IMR-90 (cell line): ENCODE data around the gene HIF1AN. TPM values are rescaled to one million over a fixed set of nuclear protein-coding genes. Genes with fewer than 3 reads are reported as not detected.

Source experiments
- ATAC-seq: fragments of 200-7000 bp; cut with Tn5 transposase; 2 replicates; pipeline ENCODE4 v1.9.1; 2020; ENCODE audit warnings: low read depth, mild to moderate bottlenecking, moderate library complexity
- BruUV-seq: library from RNA; stranded (reverse); fragments of 400-500 nt; replicated peaks from 2 replicates; lab custom pipeline; 2021; lab: Mats Ljungman, UMichigan
- CTCF ChIA-PET: fragments of 300-600 bp; formaldehyde crosslinking; extraction: SDS; loops from one replicate; lab custom pipeline; 2021; ENCODE audit warnings: antibody characterized with exemption; lab: Yijun Ruan, JAX
- POLR2A ChIA-PET: fragments of 300-600 bp; sonication (Branson Sonifier 250); formaldehyde crosslinking; loops from one replicate; lab custom pipeline; 2022; ENCODE audit warnings: antibody characterized with exemption; ENCODE audit not compliant: unreplicated experiment; lab: Charles Lee
- DNase-seq: peaks from one replicate; pipeline ENCODE4 v3.0.0; 2013
- H2AFZ ChIP-seq: replicated peaks from 2 replicates; pipeline ENCODE3; 2013; ENCODE audit warnings: low read length, mild to moderate bottlenecking; ENCODE audit not compliant: poor library complexity
- H2AK5ac ChIP-seq: 2 replicates; pipeline ENCODE4 v1.6.1; 2013; ENCODE audit warnings: low read depth, low read length, inconsistent platforms
- H2AK9ac ChIP-seq: replicated peaks from 2 replicates; pipeline ENCODE3; 2013; ENCODE audit warnings: mild to moderate bottlenecking, low read depth, low read length, moderate library complexity; ENCODE audit not compliant: poor library complexity
- H2BK120ac ChIP-seq: 2 replicates; pipeline ENCODE4 v1.6.1; 2013; ENCODE audit warnings: low read depth, low read length, inconsistent platforms
- H2BK15ac ChIP-seq: 3 replicates; pipeline ENCODE4 v1.6.1; 2013; ENCODE audit warnings: low read depth, low read length, inconsistent platforms
- H2BK20ac ChIP-seq: 2 replicates; pipeline ENCODE4 v1.6.1; 2013; ENCODE audit warnings: low read depth, mild to moderate bottlenecking, inconsistent platforms, low read length, moderate library complexity
- H2BK5ac ChIP-seq: 2 replicates; pipeline ENCODE4 v1.6.1; 2013; ENCODE audit warnings: mild to moderate bottlenecking, low read depth, low read length, inconsistent platforms; ENCODE audit not compliant: poor library complexity, severe bottlenecking
- H3K14ac ChIP-seq: replicated peaks from 2 replicates; pipeline ENCODE4 v1.6.1; 2013; ENCODE audit warnings: low read depth, low read length, inconsistent platforms
- H3K18ac ChIP-seq: 2 replicates; pipeline ENCODE4 v1.6.1; 2013; ENCODE audit warnings: low read depth, low read length, control low read depth
- H3K23ac ChIP-seq: 2 replicates; pipeline ENCODE4 v1.6.1; 2013; ENCODE audit warnings: low read depth, low read length, inconsistent platforms
- H3K27ac ChIP-seq: 2 replicates; pipeline ENCODE4 v1.5.1; 2013; ENCODE audit warnings: mild to moderate bottlenecking, control low read depth, low read length; ENCODE audit not compliant: insufficient read depth
- H3K27me3 ChIP-seq: 2 replicates; pipeline ENCODE4 v1.6.1; 2013; ENCODE audit warnings: low read length; ENCODE audit not compliant: control insufficient read depth, insufficient read depth
- H3K36me3 ChIP-seq: 2 replicates; pipeline ENCODE4 v1.6.1; 2013; ENCODE audit warnings: low read length, mixed read lengths; ENCODE audit not compliant: control insufficient read depth, insufficient read depth
- H3K4ac ChIP-seq: 2 replicates; pipeline ENCODE4 v1.6.1; 2013; ENCODE audit warnings: low read depth, low read length, inconsistent platforms
- H3K4me1 ChIP-seq: 2 replicates; pipeline ENCODE4 v1.6.1; 2013; ENCODE audit warnings: low read length, mixed read lengths; ENCODE audit not compliant: control insufficient read depth, insufficient read depth
- H3K4me2 ChIP-seq: 2 replicates; pipeline ENCODE4 v1.6.1; 2013; ENCODE audit warnings: low read depth, mild to moderate bottlenecking, control low read depth, low read length, moderate library complexity
- H3K4me3 ChIP-seq: 2 replicates; pipeline ENCODE4 v1.5.1; 2013; ENCODE audit warnings: low read depth, mild to moderate bottlenecking, control low read depth, low read length, moderate library complexity; ENCODE audit not compliant: insufficient read depth
- H3K56ac ChIP-seq: 2 replicates; pipeline ENCODE4 v1.6.1; 2013; ENCODE audit warnings: low read length, inconsistent platforms; ENCODE audit not compliant: insufficient read depth; ENCODE audit errors: extremely low read depth
- H3K79me1 ChIP-seq, 2 experiments: 2 replicates each; pipeline ENCODE4 v1.6.1; 2013; ENCODE audit warnings: low read length in 2 of 2, inconsistent platforms in 1 of 2, low read depth in 1 of 2
- H3K9ac ChIP-seq: 2 replicates; pipeline ENCODE4 v1.6.1; 2013; ENCODE audit warnings: low read depth, low read length, control low read depth
- H3K9me1 ChIP-seq: 2 replicates; pipeline ENCODE4 v1.6.1; 2013; ENCODE audit warnings: low read length, inconsistent platforms; ENCODE audit not compliant: insufficient read depth
- H3K9me3 ChIP-seq: 2 replicates; pipeline ENCODE4 v1.6.1; 2013; ENCODE audit warnings: low read length; ENCODE audit not compliant: control insufficient read depth, insufficient read depth
- H4K20me1 ChIP-seq: 2 replicates; pipeline ENCODE4 v1.6.1; 2013; ENCODE audit warnings: low read length, inconsistent platforms; ENCODE audit not compliant: insufficient read depth
- H4K5ac ChIP-seq: 2 replicates; pipeline ENCODE4 v1.6.1; 2013; ENCODE audit warnings: mild to moderate bottlenecking, low read depth, low read length, control low read depth
- H4K8ac ChIP-seq, 2 experiments: 2 replicates each; pipeline ENCODE4 v1.6.1; 2013; ENCODE audit warnings: low read depth in 2 of 2, low read length in 2 of 2, control low read depth in 1 of 2, inconsistent platforms in 1 of 2
- H4K91ac ChIP-seq: 2 replicates; pipeline ENCODE4 v1.6.1; 2013; ENCODE audit warnings: low read depth, low read length, inconsistent platforms; ENCODE audit not compliant: insufficient read depth
- CEBPB ChIP-seq: IDR thresholded peaks from 2 replicates; pipeline ENCODE4 v1.6.1; 2012; ENCODE audit warnings: low read depth, low read length, improper control_type of control experiment
- CHD1 ChIP-seq: IDR thresholded peaks from 2 replicates; pipeline ENCODE4 v1.6.1; 2012; ENCODE audit warnings: low read depth, low read length, improper control_type of control experiment
- CTCF ChIP-seq: conservative IDR thresholded peaks from 2 replicates; pipeline ENCODE4 v1.5.1; 2012; ENCODE audit warnings: mild to moderate bottlenecking, low read depth, low read length, improper control_type of control experiment
- ELK1 ChIP-seq: fragments of 150-350 bp; IDR thresholded peaks from 2 replicates; pipeline ENCODE4 v1.6.1; 2016; ENCODE audit warnings: low read depth, mild to moderate bottlenecking, low read length, moderate library complexity, borderline replicate concordance
- FOS ChIP-seq: fragments of 150-350 bp; IDR thresholded peaks from 2 replicates; pipeline ENCODE4 v1.6.1; 2016; ENCODE audit warnings: low read depth, low read length
- MAFK ChIP-seq: IDR thresholded peaks from 2 replicates; pipeline ENCODE4 v1.6.1; 2012; ENCODE audit warnings: low read depth, low read length, improper control_type of control experiment
- MXI1 ChIP-seq: IDR thresholded peaks from 2 replicates; pipeline ENCODE4 v1.6.1; 2012; ENCODE audit warnings: low read depth, mild to moderate bottlenecking, low read length, moderate library complexity, borderline replicate concordance
- NFE2L2 ChIP-seq: fragments of 150-350 bp; IDR thresholded peaks from 2 replicates; pipeline ENCODE4 v1.6.1; 2016; ENCODE audit warnings: low read depth, mild to moderate bottlenecking, low read length
- POLR2A ChIP-seq: IDR thresholded peaks from 2 replicates; pipeline ENCODE4 v1.6.1; 2012; ENCODE audit warnings: mild to moderate bottlenecking, low read depth, low read length
- RCOR1 ChIP-seq: IDR thresholded peaks from 2 replicates; pipeline ENCODE4 v1.6.1; 2012; ENCODE audit warnings: mild to moderate bottlenecking, low read length, improper control_type of control experiment; ENCODE audit not compliant: insufficient replicate concordance
- RFX5 ChIP-seq: IDR thresholded peaks from 2 replicates; pipeline ENCODE4 v1.8.0; 2012; ENCODE audit warnings: low read depth, mild to moderate bottlenecking, low read length, moderate library complexity
- SMC3 ChIP-seq: fragments of 150-350 bp; IDR thresholded peaks from 2 replicates; pipeline ENCODE4 v1.6.1; 2016; ENCODE audit warnings: low read depth, mild to moderate bottlenecking, antibody characterized with exemption, low read length, moderate library complexity
- USF2 ChIP-seq: fragments of 150-350 bp; IDR thresholded peaks from 2 replicates; pipeline ENCODE4 v1.6.1; 2017; ENCODE audit warnings: mild to moderate bottlenecking, antibody characterized with exemption, low read length, low read depth
- WGBS, 2 experiments: methylation state at CpG; one replicate each; pipeline versions ENCODE4 v1.1.5 to v1.1.7; 2013; ENCODE audit warnings: missing lambda C conversion rate in 2 of 2; ENCODE audit not compliant: insufficient read length in 1 of 2; ENCODE audit errors: extremely low coverage in 2 of 2; 5-methylcytosine and 5-hydroxymethylcytosine counted together
- dilution Hi-C: fragments of 300-500 bp; cut with HindIII; formaldehyde crosslinking; loops from one replicate; pipeline ENCODE4 v1.14.3; 2018; ENCODE audit warnings: low sequenced_read_pairs; ENCODE audit not compliant: unreplicated experiment
- in situ Hi-C: fragments of 300-500 bp; cut with MboI; formaldehyde crosslinking; loops from 3 replicates; pipeline ENCODE4 v1.14.3; 2019; ENCODE audit warnings: low sequenced_read_pairs, inconsistent platforms, mixed read lengths
- intact Hi-C: fragments of 100-400 bp; cut with micrococcal nuclease; formaldehyde crosslinking; loops from 2 replicates; pipeline ENCODE4 v1.10.0; 2022
- polyA plus RNA-seq, 3 experiments: library from polyadenylated mRNA; depleted of rRNA; stranded (reverse); fragments of >200 nt; gene quantifications; 2 replicates each; pipeline ENCODE4 v1.2.3, GENCODE V29; 2012; ENCODE audit warnings: low replicate concordance in 1 of 3
- total RNA-seq: library from RNA; depleted of rRNA; stranded (reverse); fragments of >200 nt; gene quantifications from 2 replicates; pipeline ENCODE4 v1.2.3, GENCODE V29; 2012

HIF1AN gene
- total and polyA plus RNA-seq, 2 of the 4 experiments (the other 2 are of a cell fraction), result 10.2 to 10.3 TPM

- no peak for TF ChIP-seq CEBPB
These were observed 34.1 kb downstream of the HIF1AN start (continued) for GRCh38 chr10:100569687-100570481.

GRCh38 chr10:100570506-100570905 lies 34.8 kb downstream of the HIF1AN start:
- DNase-seq (no peak), ATAC-seq (no peak)
- in situ Hi-C loops, result no loop called here
- Histone ChIP-seq H3K4me2 (no peak overlapping the region), H2BK20ac (no peak overlapping the region), H3K36me3 (no peaks in the 10 kb centered on the region), H3K9ac (no peak overlapping the region), H2BK5ac (no peak overlapping the region), H3K14ac (no peak overlapping the region), H4K8ac (no peak overlapping the region), H3K23ac (no peak overlapping the region), H2AFZ (no peak overlapping the region), H3K4me3 (no peak overlapping the region), H2AK5ac (no peak overlapping the region), H4K5ac (no peak overlapping the region), H3K27me3 (peaks cover 58% of the 10 kb centered on the region), H3K4me1 (no peaks in the 10 kb centered on the region), H4K20me1 (no peaks in the 10 kb centered on the region), H2BK120ac (no peak overlapping the region), H4K91ac (no peak overlapping the region), H3K79me1 (no peaks in the 10 kb centered on the region), H3K56ac (no peak overlapping the region), H3K9me1 (peaks cover 3% of the 10 kb centered on the region; the same call in 1 of the 2 replicates), H3K27ac (no peak overlapping the region), H2AK9ac (no peak overlapping the region), H3K4ac (no peak overlapping the region), H3K9me3 (no peaks in the 10 kb centered on the region), H3K18ac (no peak overlapping the region), H2BK15ac (no peak overlapping the region)
- intact Hi-C loops, result no loop called here
- dilution Hi-C loops, result no loop called here
- ChIA-PET POLR2A (no interaction called here), CTCF (no interaction called here)
- BruUV-seq, result no TSS peak
- WGBS, 2 experiments, result 34% methylated on average over 6 of the region's 8 CpGs; no CpG with 5 or more reads in 1 of the 2 experiments
- TF ChIP-seq ELK1 (no peak), CTCF (no peak), POLR2A (no peak), CHD1 (no peak), MXI1 (no peak), RFX5 (no peak), FOS (no peak), CEBPB (no peak), MAFK (no peak), USF2 (no peak), RCOR1 (no peak), NFE2L2 (no peak), SMC3 (no peak)
